NCI-H510A treated with DMSO at 0.1 percent for 48 hours (cell line): ENCODE data around the gene IGF2.
"Not testable (repeated sequence)": the region's sequence is repeated elsewhere in the genome, so short reads cannot be mapped to it uniquely, and the experiment has no call there.

Experiments used
- DNase-seq: peaks from one replicate; lab custom pipeline; 2025; lab: John Stamatoyannopoulos, UW

The IGF2 gene, protein sequence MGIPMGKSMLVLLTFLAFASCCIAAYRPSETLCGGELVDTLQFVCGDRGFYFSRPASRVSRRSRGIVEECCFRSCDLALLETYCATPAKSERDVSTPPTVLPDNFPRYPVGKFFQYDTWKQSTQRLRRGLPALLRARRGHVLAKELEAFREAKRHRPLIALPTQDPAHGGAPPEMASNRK

DNA sequence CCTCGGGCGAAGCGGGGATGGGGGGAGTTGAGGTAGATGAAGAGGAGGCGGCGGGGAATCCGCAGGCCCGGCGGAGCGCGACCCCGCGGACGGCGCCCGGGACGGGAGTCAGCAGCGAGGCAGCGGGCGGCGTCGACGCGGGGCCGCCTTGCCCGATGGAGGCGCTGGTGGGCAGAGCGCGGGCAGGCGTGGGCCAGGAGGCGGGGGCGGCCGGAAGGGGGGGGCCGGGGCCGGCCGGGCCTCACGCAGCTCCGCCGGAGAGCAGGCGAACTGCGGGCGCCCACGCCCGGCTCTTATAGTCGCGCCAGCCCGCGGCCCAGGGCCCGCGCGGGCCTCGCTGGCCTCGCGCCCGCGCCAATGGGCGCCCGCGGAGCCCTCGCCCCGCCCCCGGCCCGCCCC lies at the start of gene IGF2:
IGF2 (minus strand) TSS at position 267 of the 399 bp plus-strand sequence. CDS start 3,866 bp downstream, outside the sequence.
- no peak for DNase-seq

DNA sequence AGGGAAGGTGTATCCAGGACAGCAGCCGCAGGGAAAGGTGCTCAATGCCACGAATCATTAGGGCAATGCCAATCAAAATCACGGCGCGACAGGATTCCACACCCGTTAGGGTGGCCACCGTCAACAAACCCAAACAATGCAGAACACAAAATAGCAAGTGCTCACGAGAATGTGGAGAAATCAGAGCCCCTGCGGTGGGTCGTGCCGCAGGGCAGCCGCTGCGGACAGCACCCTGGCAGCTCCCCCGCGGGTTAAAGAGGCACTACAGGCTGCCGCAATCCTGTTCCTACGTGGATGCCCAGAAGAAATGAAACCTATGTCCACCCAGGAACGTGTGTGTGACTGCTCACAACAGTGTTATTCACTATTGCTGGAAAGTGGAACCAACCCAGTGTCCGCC lies 49.6 kb upstream of the IGF2 start:
- DNase-seq = no peak

DNA sequence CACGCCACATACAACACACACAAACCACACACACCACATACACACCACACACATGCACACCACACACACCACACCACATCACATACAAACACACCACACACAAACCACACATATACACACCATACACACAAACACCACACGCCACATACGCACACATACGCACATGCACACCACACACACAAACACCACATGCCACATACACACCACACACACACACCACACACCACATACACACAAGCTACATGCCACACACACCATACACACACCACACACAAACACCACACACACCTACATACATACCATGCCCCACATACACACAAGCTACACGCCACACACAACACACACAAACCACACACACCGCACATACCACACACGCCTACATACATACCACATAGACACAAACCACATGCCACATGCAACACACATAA lies 48.1 kb upstream of the IGF2 start:
- DNase-seq = no peak

DNA sequence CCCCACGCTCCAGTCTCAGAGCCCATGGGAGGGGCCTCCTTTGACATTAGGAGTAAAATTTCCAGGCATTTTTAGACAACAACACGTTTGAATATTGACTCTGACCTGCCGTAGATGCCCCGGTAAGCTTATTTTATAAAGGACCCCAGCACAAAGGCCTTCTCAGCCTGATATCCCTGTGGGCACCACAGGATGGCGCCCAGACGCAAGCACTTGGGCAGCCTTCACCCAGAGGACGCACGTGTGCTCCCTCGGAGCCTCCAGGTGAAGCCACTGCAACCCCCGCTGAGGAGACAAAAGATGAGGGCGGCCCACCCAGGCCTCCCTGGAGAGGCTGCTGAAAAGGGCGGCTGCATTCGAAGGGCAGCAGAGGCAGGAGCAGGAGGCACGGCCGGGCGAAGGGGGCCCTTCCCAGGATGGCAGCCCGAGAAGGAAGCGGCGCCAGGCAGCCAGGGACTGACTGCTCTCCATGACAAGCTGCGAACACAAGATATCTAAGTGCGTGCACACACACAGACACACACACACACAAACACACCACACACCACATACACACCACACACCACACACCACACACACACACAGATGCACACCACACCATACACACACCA lies 47.6 kb upstream of the IGF2 start:
- DNase-seq = no peak

DNA sequence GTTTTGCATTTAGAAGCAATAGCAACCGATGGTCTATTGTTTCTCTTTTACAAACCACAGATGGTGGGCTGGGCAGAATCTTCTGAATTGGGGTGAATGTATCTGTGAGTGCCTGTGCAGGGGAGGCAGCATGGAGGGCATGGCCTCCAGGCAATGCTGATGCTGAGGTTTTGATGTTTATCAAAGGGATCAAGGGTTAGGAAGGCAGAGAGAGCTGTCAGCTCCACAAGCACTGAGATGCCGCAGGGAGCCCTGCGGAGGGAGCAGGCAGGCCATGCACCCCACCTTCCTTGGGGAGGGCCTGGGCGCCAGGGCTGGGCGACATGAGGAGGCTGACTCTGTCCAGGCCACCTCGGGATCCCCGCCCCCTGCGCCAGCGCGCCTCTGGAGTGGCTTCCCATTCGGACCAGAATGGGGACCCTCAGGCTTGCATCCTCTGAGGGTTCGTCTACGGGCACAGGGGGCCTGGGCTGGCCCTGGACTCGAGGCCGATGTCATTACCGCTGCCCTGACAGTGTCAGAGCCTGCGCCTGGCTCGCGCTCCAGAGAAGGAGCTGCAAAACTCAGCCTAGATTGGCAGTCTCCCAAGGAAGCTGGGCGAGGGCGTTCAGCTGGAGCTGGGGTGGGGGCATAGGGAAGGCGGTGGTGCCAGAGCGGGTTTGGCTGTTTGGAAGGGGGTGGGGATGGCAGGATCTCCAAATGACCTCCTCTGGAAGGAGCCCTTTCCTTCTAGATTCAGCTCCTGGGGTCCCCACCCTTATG lies 46.3 kb upstream of the IGF2 start:
- no peak for DNase-seq

DNA sequence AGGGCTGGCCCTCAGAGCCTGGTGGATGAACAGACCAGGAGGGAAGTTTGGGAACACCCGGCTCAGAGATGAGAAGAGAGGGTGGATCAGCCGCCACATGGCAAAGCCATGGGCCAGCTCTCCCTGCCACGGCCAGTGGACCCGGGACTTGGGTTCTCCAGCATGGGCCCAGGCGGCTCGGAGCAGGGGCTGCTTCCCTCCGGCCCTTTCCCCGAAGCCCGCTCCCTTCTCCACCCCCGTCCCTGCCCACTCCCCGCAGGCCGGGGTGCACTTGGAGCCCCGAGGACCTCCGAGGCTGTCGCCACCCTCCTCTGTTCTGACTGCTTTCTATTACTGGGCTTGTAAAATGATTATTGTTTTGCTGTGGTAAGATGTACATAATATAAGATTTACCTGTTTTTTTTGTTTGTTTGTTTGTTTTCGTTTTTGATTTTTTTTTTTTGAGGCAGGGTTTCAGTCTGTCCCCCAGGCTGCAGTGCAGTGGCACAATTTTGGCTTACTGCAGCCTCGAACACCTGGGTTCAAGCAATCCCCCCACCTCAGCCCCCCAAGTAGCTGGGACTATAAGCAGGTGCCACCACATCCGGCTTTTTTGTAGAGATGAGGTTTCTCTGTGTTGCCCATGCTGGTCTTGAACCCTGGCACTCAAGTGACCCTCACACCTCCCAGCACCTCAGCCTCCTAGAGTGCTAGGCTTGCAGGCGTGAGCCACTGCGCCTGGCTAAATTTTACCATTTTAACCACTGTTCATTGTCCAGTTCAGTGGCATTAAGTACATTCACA lies 43.7 kb upstream of the IGF2 start:
- DNase-seq = no peak

DNA sequence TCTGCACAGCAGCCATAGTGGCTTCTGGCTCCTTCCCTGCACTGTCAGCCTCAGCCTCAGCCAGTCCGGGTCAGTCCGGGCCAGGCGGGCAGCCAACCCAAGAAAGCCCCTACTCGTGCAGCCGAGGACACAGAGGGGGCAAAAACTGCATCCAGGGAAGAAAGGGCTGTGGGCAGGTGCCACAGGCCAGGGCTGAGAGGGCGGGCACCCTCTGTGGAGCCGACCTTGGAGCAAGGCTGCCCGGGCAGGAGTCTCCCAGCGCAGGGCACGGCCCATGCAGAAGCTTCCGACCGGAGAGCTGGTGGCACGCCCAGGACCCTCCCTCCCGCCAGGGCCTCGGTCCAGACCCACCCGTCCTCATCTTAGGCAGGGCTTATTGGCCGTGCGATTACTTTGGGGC lies 42.9 kb upstream of the IGF2 start:
- no peak for DNase-seq

DNA sequence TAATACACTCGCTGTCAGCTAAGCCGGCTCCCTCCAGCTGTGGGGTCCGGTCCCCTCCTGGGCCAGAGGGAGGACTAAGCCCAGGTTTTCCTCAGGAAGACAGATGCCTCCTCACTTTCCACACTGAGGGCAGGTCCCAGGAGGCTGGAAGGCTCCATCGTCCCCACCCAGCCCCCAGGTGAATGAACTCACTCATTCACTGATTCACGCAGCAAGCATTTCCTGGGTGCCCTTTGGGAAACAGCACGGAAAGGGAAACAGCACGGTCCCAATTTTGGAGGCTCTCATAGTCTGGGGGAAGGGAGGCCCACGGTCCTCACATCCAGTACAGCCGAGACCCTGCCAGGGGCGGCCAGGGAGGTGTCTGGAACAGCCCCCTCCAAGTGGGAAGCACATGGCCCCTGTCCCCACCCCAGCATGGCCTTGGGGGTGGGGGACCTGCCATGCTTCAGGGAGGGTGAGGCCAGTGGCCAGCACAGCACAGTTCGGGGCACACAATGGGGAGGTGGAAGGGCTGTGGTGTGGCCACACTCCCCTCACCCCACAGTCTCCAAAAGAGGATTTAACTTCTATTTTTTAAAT lies 41.7 kb upstream of the IGF2 start:
- DNase-seq = no peak

DNA sequence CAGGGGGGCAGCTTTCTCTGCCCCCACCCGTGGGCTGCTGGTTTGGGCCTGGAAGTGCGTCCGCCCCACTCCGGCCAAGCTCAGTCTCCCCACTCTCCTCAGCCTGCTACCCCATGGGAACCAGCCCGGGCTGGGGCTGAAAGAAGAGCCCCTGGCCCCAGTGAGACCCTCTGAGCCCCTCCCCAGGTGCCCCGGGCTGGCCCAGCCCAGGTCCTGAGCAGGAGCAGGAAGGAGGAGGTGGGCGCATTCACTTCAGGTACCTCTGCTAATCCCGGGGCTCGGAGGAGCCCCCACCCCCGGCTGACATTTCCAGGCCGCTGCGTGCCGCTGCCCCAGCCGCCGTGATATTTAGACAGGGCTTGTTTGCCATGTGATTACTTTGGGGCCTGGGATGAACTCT lies 41.2 kb upstream of the IGF2 start:
- DNase-seq = no peak

DNA sequence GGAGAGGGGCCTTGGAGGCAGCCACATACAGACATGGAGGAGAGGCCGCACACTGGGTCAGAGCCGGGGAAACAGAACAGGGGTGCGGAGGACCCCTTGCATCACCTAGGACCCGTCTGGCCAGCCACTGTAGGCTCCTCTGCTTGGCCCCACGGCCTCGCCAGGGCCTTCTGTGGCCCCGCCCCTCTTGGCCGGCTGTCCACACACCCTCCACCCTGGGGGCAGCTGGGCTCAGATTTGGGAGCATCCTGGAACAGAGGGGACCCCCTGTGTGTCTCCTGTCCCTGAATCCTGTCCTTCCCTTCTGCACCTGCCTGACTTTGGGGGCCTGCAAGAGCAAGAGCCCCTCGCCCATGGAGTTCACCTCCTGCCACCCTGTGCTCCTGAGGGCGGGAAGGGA lies 40.3 kb upstream of the IGF2 start:
- DNase-seq = no peak

DNA sequence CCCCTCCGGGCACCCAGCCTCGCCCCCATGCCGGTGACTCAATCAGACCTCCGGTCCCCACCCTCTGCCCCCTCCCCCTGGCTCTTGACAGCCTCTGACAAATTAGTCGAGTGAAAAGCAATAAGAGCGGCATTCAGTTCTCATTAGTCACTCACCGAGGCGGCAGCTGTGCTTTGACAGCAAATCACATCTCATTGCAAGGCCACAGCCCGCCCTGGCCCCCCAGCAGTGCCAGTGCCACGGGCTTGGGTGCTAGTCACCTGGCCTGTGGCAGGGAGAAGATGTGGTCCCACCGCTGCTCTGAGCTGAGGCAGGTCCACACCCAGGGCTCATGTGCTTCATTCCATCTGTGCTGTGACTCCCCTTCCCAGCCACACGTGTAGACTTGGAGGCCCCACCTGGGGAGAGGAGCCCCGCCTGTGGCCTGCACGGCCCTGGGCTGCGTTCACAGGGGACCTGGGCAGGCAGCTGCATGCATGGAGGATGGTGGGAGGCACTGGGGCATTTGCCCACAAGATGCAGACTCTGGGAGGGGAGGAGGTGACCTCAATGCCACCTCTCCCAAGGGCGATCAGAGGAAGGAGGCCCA lies 39.8 kb upstream of the IGF2 start:
- DNase-seq = no peak

DNA sequence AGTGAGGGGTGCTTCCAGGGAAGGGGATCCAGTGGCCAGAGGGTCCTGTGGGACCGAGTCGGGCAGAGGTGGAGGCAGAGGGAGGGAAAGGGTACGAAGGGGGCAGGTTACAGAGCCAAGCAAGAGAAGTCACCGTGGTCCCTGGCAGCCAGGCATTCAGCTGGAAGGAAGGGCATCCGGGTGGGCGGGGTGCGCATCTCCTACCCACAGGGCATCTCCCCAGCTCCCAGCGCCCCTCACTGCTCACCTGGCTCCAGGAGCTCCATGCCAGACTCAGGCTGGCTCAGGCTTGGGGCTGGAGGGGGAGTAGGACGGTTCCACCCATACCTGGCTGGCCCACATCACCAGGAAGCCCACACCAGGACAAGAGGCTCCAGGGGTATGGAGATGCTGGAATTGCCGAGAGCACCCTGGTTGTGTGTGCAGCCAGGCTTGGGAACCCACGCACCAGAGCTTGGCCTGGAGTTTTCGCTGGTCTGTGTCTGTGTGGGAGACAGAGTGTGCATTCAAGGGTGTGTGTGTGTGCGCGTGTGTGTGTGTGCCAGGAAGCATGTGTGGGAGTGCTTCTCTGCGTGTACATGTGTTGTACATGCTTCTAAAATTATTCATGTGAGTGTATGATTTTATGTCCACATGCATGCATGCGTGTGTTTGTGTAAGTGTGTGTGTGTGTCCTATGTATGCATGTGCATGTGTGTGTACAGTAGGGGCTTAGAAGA lies 39.0 kb upstream of the IGF2 start:
- DNase-seq = not testable (repeated sequence)

DNA sequence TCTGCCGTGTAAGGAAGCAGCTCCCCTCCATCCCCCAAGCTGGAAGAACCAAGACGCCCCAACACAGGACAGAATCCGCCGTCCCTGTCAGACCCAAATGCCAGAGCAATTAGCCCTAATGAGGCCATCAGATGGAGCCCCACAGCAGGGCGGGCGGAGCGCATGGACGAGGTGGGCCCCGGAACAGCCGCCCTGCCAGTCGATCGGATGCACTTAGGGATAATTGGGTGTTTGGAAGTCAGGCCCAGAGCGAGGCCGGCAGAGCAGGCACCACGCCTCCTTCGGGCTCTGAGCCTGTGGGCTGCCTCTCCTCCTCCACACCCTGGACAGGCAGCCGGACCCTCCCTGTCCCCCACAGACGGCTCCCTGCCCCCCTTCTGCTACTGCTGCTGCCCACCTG lies 37.9 kb upstream of the IGF2 start:
- no peak for DNase-seq

DNA sequence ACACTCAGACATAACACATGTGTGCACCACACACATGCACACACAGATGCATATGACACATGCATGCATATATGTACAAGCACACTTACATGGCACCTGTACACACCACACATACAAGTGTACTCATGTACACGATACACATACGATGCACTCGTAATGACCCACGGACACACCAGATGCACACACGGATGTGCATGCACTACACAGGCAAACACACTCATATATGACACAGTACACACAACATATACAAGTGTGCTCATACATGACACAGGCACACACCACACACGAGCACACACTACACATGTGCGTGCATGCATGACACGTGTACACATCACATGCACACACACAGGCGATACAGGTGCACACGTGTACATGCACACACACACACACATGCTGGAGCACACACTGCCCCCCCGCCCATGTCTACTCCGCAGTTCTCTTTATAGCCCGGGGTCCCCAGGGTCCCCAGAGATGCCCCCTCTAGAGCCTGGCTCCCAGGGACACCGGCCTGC lies 37.3 kb upstream of the IGF2 start:
- DNase-seq = no peak

DNA sequence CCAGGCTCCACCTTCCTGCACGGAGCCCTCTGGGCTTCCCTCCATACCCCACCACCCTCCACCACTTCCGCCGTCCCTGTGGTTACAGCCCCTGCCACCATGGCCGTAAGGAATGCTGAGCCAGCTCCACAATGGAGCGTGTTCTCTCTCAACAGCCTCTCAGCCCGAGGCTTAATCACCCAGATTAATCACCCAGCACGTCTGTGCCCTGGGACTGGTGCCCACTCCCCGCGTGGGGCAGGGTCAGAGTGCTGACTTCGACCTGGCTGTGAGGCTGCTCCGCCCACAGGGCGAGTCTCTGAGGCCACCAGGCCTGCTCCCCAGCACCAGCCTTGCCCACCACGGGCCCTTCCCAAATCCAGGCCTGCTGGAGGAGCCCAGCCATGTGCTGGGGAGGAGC lies 36.5 kb upstream of the IGF2 start:
- DNase-seq = no peak

DNA sequence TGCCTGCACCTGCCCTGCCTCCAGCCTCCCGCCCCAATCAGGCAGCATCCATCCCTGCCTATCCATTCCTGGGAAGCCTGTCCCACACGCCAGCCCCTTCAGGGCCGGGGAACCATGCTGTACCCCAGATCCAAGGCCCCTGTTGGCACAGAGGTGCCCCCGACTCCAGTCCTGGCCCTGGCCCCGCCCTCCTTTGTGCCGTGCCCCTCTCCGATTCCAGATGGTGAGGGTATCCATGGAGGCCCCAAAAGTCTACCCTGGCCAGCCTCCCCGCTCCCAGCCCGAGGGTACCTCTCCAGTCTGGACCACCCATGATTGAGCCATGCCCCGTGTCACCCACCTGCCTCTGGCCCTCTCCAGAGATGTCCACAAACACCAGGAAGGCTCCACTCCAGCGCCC lies 35.2 kb upstream of the IGF2 start:
- DNase-seq = no peak

DNA sequence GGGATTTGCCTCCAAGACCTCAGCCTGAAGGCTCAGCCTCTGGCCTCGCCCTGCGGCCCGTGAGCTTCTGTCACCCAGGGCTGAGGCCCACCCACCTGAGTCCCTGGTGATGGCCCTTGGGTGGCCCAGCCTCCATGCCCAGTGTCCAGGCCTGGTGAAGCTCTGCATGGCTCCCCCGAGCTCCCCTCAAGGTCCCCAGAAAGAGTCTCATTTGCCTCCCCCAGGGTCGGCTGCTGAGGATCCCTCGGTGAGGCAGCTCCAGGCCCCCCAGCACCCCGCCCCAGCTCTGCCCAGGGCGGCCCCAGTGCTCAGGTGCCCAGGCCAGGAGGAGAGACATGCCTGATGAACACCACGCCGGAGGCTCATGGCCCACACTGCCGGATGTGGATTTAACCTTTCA lies 34.6 kb upstream of the IGF2 start:
- DNase-seq = no peak

DNA sequence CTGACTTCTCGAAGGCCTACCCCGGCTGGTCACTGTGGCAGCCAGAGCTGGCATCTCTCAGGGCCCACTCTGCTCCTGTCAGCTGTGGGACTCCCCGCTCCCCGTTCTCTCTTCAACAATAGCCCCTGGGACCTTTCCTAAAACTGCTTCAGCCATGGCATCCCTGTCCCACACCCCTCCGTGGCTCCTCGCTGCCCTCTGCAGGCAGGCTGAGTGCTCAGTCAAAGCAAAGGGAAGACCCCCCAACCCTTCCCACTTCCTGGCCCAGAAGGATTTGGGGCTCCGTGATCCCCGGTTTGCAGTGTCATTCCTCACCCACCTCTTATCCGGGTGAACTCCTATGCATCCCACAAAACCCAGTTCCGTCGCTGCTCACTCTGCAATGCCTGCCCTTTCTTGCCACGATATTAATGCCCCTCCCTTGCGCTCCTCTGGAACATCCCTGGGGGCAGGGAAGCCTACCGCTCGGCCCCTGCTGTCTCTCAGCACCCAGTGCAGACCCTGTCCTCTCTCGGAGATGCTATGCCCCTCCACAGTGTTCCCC lies 34.0 kb upstream of the IGF2 start:
- DNase-seq = no peak

DNA sequence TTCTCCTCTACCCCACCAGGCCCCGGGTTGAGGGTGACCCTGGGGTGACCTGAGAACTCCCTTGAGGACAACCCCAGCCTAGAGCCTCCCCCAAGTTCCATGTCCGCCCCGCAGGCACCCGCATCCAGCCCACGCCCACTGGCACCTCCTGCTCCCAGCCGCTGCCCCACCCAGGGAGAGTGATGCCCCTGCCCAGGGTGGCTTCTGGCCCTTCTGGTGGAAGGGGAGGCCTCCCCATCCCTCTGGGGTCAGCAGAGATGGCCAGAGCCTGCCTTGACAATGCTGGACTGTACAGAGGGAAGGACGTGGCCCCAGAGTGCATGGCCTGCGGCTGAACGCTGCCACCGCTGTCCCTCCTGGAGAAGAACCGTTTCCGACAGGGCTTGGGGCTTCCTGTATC lies 33.5 kb upstream of the IGF2 start:
- DNase-seq = no peak

DNA sequence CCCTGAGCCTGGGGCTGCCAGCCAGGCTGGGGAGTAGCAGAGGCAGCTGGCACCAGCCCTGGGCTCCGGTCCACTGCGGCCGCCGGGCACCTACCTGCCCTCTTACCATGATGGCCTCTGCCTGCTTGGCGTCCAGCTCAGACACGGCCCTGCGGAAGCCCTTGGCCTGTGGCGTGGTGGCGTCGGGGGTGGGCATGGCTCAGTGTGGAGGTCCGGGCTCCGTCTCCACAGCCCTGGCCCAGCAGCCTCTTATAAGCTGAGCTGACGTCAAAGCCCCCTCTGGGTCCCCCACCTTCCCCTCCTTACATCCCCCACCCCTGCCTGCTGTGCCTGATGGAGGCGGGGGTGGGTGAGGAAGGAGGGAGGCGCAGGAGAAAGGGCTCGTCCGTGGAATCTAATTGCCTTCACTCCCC lies 32.4 kb upstream of the IGF2 start, which contains the start of gene TH:
TH (minus strand) TSS at position 225 of the 413 bp plus-strand sequence; CDS start at position 196, 29 bp downstream.
- no peak for DNase-seq
